Chondrocyte (in vitro differentiated cells): ENCODE data around the gene RAB17. TPM values are rescaled to one million over a fixed set of nuclear protein-coding genes. Genes with fewer than 3 reads are reported as not detected.

Experiments
- DNase-seq: peaks from one replicate; pipeline ENCODE4 v3.0.0; 2021; ENCODE audit warnings: mixed read lengths, low spot score
- H3K27ac Mint-ChIP-seq: one replicate; pipeline ENCODE4 v1.8.0; 2021; ENCODE audit warnings: mild to moderate bottlenecking, moderate library complexity, mixed read lengths; ENCODE audit not compliant: unreplicated experiment
- H3K27me3 Mint-ChIP-seq: 2 replicates; pipeline ENCODE4 v1.8.0; 2021; ENCODE audit warnings: low read depth, mixed read lengths
- H3K36me3 Mint-ChIP-seq: 2 replicates; pipeline ENCODE4 v1.8.0; 2021; ENCODE audit warnings: low read depth, mixed read lengths
- H3K4me1 Mint-ChIP-seq: 2 replicates; pipeline ENCODE4 v1.8.0; 2021; ENCODE audit warnings: low read depth, mild to moderate bottlenecking, mixed read lengths
- H3K4me3 Mint-ChIP-seq: one replicate; pipeline ENCODE4 v1.8.0; 2021; ENCODE audit warnings: mild to moderate bottlenecking, moderate library complexity, mixed read lengths; ENCODE audit not compliant: unreplicated experiment
- H3K9me3 Mint-ChIP-seq: 2 replicates; pipeline ENCODE4 v1.8.0; 2021; ENCODE audit warnings: low read depth, mixed read lengths
- CTCF ChIP-seq: fragments of 200-600 bp; sonication (generic); IDR thresholded peaks from 2 replicates; pipeline ENCODE4 v1.5.0; 2021; ENCODE audit warnings: antibody characterized with exemption, mild to moderate bottlenecking, moderate library complexity
- total RNA-seq: library from RNA; stranded (reverse); gene quantifications from 3 replicates; pipeline ENCODE4 v1.2.1, GENCODE V29; 2021

The RAB17 gene
- total RNA-seq, 1 donor from 2014 or later: 0.25 TPM

- Mint-ChIP-seq H3K27ac (no peak overlapping the region), H3K9me3 (no peaks in the 10 kb centered on the region), H3K36me3 (no peaks in the 10 kb centered on the region), H3K4me3 (no peak overlapping the region), H3K27me3 (peaks cover 2% of the 10 kb centered on the region), H3K4me1 (peaks cover 13% of the 10 kb centered on the region)
- peak; percentile 71 for DNase-seq
- no peak for TF ChIP-seq CTCF
These were observed 12.3 kb downstream of the RAB17 start for GRCh38 chr2:237577956-237578870.

GRCh38 chr2:237577458-237577857, 13.1 kb downstream of the RAB17 start:
- no peak for TF ChIP-seq CTCF
- peak; percentile 68 for DNase-seq
- H3K4me1 Mint-ChIP-seq: peaks cover 15% of the 10 kb centered on the region
- no peak overlapping the region for H3K4me3 Mint-ChIP-seq
- no peaks in the 10 kb centered on the region for H3K36me3 Mint-ChIP-seq
- H3K9me3 Mint-ChIP-seq: no peaks in the 10 kb centered on the region
- H3K27me3 Mint-ChIP-seq: peaks cover 2% of the 10 kb centered on the region
- no peak overlapping the region for H3K27ac Mint-ChIP-seq

GRCh38 chr2:237576974-237577373, 13.6 kb downstream of the RAB17 start:
- no peak overlapping the region for H3K4me3 Mint-ChIP-seq
- no peak for TF ChIP-seq CTCF
- peak; percentile 53 for DNase-seq
- peaks cover 15% of the 10 kb centered on the region for H3K4me1 Mint-ChIP-seq
- H3K27me3 Mint-ChIP-seq: peaks cover 2% of the 10 kb centered on the region
- no peaks in the 10 kb centered on the region for H3K36me3 Mint-ChIP-seq
- no peak overlapping the region for H3K27ac Mint-ChIP-seq
- H3K9me3 Mint-ChIP-seq: no peaks in the 10 kb centered on the region

- DNase-seq: peak; percentile 75
- no peak for TF ChIP-seq CTCF
- Mint-ChIP-seq H3K27ac (no peak overlapping the region), H3K4me1 (peaks cover 12% of the 10 kb centered on the region), H3K4me3 (no peak overlapping the region), H3K9me3 (no peaks in the 10 kb centered on the region), H3K27me3 (peaks cover 2% of the 10 kb centered on the region), H3K36me3 (no peaks in the 10 kb centered on the region)
These were observed 14.4 kb downstream of the RAB17 start for GRCh38 chr2:237575869-237576862.
